ENCODE measurements around the gene ZSWIM4.

The ZSWIM4 gene

GRCh38 chr19:13880059-13881043 lies 85.1 kb downstream of the ZSWIM4 start:
- DNase-seq = peak; percentile 97

GRCh38 chr19:13881251-13881691 lies 86.0 kb downstream of the ZSWIM4 start:
- no peak for DNase-seq

All from CD4-positive, alpha-beta T cell treated with Interleukin-15 for 1 hour (primary cell).